ENCODE results near the gene IGFBP2.

Gene IGFBP2

DNA sequence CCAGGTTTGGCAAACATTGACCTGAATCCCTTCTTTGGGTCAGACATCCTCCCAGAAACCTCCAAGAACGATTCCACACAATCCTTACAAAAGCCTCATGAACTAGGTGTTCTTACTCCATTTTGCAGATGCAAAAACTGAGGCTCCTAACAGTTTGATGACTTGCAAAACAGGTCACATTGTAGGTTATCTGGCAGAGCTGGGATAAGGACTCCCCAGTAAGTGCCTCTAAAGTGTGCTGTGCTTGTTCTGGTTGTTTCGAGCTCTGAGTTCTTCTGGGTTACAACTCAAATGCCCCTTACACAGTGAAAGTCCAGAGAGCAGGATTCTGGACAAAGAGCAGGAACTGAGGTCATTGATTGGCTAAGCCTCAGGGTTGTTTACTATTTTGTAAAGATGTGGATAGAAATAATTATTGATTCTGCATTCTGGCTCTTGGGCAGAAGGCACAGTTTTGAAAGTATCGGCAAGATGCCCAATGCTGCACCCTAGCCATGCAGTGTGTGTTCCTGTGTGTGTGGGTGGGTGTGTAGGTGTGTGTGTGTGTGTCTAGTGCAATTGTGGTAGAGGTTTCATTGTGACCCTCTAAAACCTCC, 17.0 kb upstream of the IGFBP2 start:
- DNase-seq, result no peak

DNA sequence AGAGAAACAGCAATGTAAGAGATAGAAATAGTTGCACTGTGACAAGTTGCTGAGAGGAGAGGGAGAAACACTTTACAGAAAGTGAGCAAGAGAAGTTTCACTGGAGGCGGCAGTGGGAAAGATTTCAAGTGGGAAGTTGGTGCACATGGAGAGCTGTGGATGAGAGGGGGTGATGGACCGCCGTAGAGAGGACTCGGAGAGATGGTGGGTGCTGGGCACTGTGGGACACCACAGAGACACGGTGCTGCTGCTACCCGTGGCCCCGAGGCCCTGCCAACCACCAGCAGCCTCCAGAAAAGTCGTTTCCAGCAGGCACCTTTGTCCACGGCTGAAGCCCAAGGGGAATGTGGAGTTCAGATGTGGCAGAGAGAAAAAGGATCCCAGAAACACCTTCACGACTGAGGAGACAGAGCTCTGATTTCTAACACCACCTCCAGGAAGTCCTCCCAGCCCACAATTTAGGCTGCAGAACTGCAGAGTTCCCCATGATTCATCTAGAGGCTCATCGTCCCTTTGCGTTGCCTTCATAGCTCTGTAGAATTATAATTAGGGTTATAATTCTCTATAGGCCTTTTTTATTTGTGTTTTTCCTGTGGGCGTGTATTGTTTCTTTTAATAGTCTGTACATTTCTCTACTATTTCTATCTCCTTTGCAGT, 15.9 kb upstream of the IGFBP2 start:
- no peak for DNase-seq

DNA sequence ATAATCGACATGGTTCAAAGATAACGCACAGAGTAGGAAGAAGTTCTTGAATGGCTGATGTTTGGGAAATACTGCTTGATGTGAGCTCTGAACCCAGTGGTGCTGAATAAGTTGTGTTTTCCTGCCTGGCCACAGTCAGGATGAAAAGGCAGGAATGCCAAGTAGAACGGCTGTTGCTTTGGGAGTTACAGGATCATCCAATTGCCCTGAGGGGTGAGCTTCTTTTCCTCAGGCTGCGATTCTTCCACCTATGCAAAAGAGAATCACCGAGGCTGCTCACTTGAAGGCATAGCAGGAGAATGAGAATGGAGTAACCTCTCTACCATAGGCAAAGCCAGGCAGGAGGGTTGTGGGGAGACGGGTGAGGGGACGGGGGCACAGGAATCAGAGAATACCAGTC, 14.4 kb upstream of the IGFBP2 start:
- DNase-seq, result no peak

DNA sequence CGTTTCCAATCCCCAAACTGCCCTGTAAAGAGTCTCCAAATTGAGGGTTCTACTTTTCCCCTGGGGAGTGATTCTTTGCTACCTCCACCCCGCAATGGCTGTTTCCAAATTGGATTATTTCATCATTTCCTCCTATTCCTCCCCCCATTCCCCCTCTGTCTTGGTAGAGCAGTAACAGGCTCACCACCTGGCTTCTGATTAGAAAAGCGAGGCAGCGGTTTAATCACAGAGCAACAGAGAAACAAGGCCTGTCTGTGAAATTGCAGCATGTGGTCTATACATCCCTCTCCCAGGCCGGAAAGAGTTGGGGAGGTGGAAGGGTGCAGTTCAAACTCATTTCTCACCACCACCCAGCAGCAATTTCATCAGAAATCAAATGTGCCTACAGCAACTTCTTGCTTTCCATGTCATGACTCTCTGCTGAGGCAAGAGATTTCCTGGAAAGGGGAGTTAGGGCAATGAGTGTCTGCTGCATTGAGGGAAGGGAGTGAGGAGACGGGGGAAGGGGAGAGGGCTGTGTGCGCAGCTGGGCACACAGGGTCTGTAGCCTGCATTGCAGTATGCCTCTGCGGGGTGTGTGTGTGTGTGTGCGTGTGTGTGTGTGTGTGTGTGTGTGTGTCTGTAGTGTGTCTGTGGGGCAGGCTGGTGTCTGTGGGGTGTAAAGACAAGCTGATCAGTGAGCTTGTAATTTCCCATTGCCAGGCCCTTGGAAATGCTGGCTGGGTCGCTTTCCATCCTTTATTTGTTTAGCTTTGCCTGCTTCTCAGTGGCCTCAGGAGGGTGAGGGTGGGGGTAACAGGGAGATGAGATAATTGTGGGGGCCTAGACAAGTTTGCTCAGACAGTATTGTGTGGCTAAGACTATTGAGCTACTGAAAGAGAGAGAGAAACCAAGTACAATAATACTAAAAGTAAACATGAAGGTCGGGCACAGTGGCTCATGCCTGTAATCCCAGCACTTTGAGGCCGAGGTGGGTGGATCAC, 13.5 kb upstream of the IGFBP2 start:
- DNase-seq, result peak; percentile 80

DNA sequence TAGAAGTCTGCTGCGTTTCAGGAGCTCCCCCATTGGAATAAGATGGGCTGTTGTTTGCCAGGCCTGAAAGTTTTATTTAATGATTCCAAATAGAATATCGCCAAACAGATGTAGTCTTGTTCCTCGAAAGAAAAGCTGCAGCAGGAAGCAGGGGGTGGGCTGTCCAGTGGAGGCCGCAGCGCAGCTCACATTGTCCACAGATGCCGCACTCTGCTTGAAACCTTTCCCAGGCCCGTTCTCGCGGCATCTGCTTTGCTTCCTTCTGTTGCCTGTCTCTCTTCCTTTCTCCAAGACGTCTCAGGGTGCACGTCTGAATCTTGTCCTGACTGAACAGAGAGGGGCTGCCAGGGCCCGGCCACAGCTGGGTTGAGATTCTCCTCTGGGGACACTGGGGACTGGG, 12.4 kb upstream of the IGFBP2 start:
- DNase-seq, result no peak

DNA sequence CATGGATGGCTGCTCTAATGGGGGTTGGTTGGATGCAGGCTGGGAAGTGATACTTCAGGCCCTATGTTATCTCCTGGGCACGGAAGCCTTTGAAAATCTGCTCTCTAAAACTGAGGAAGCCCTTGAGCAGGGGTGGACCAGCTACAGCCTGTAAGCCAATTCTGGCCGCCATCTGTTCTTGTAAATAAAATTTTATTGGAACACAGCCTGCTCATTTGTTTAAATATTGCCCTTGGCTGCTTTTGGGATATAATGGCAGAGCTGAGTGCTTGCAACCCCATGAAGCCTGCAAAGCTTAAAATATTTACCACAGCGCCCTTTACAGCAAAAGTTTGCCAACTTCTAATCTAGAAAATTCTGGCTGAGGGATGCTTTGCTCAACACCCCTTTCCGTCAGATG, 11.9 kb upstream of the IGFBP2 start:
- no peak for DNase-seq

DNA sequence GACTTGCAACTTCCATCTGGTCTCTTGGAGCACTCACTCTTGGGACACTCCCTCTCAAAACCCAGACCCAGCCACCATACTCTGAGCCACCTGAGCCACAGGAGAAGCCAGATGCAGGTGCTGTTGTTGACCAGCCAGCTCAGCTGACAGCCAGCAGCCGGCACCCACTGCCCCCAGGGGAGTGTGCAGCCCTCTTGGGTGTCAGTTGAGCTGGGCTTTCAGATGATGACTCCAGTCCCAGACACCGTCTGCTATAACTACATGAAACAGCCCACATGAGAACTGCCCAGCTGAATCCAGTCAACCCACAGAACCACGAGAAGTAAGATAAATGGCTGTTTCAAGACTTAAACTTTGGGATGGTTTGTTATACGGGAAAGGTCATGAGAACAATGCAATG, 10.7 kb upstream of the IGFBP2 start:
- no peak for DNase-seq

DNA sequence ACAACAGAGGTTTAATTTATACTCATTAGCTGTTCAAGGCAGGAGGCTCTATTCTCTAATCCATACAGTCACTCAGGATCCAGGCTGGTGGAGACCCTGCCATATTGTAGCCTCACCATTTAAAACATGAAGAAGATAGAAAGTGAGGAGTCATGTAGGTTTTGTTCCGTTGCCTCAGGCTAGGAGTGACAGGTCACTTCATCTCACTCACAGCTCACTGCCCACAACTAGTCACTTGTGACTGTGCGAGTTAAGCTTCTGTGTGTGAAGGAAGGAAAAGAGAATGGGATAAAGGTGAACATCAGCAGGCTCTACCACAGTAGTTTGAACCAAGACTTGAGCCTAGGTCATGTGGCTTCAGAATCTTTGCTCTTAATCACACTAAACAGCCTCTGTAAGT, 9.0 kb upstream of the IGFBP2 start:
- DNase-seq, result no peak

DNA sequence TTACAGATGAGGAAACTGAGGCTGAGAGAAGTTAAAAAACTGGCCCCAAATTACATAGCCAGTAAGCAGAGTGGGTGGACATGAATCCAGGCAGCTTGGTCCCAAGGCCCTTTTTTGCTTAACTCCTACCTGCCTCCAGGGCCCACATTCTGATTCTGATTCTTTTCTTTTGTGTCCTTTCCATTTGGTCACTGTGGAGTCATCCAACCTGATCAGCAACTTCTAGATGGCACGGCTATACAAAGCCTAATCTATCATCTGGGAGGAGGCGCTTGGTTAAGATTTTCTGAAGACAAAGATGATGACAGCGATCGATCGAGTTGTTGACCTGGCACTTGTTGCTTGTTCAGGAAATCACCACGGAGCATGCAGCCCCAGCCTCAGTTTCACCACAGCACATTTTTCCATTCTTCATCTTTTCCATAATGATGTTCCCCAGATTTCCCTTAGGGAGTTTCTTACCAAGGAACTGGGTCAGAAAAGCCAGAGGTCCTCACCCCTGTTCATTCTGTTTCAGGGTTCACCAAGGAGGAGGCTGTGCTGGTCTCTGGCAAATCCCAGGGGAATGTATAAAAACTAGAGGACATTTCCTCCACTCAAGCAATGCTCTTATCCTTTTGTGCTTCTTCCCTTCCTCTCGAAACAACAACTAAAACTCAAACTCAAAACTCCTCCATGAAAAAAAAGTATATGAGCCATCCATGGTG, 6.9 kb upstream of the IGFBP2 start:
- DNase-seq, result no peak

DNA sequence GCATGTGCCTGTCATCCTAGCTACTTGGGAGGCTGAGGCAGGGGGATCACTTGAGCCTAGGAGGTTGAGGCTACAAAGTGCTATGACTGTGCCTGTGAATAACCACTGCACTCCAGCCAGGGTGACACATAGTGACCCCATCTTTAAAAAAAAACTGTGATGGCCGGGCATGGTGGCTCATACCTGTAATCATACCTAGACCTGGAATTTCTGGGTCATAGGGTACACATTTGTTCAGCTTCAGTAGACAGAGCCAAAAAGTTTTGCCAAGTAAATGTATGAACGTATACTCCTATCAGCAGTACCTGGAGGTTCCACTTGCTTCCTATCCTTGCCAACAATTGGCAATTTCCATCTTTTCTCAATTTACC, 6.4 kb upstream of the IGFBP2 start:
- no peak for DNase-seq

DNA sequence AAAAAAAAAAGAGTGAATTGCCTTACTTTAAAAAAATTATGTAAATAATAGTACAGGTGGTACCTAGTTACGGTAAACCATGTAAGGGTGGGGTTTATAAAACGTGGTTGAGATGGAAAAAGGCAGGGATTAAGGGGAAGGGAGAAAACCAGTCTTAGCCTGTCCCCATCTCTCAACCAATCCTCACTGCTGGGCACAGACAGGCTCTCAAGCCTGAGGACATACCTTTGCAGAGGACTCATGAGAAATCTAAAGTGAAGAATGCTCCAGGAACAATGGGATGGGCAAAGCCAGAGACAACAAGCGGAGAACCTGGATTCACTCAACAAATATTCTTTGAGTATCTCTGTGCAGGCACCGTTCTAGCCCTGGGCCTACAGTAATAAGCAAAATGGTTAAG, 3.4 kb upstream of the IGFBP2 start:
- no peak for DNase-seq

DNA sequence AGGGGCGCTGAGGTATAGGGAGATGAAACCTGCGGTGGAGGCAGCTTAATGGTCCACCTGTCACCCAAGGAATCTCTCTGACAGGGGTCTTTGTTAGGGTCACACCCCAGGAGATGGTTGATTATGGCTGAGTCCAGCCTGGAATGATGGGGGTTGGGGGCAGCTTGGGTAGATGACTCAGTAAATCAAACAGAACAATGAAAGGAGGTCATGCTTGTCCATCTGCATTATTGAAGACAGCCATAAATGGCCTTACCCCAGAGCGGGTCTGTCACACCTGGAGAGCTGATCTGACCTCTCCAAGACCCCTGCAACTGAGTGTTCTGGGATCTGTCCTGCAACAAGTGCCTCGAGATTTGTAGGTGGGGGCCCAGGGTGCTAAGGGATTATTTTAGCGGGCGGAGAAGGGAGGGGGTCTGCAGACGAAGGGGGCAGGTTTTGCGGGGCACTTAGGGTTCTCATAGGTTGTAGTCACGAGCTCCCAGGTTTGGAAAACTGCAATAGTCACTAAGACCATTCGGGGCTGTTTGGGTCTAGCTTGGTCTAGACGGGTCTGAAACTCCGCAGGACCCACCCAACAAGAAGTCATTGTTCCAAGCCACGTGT, 771 bp upstream of the IGFBP2 start:
- DNase-seq, result no peak

DNA sequence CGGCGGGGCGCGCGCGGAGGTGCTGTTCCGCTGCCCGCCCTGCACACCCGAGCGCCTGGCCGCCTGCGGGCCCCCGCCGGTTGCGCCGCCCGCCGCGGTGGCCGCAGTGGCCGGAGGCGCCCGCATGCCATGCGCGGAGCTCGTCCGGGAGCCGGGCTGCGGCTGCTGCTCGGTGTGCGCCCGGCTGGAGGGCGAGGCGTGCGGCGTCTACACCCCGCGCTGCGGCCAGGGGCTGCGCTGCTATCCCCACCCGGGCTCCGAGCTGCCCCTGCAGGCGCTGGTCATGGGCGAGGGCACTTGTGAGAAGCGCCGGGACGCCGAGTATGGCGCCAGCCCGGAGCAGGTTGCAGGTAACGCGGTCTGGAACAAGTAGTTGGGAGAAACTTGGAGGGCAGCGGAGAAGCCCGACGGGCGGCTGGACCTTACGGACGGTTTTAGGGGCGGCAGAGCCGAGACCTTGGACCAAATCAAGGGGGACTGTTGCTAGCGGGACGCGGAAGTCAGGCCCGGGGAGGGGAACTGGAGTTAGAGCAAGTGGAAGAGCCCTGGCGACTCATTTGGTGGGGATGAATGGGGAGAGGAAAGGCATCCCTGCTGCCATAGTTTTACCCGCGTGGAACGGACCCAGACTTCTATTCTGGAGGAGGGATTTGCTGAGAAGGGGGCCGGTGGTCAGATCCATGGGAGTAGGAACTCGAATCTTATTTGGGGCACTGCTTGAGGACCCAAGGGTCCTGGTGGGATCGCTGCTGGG, 573 bp downstream of the IGFBP2 start:
- DNase-seq, result no peak

DNA sequence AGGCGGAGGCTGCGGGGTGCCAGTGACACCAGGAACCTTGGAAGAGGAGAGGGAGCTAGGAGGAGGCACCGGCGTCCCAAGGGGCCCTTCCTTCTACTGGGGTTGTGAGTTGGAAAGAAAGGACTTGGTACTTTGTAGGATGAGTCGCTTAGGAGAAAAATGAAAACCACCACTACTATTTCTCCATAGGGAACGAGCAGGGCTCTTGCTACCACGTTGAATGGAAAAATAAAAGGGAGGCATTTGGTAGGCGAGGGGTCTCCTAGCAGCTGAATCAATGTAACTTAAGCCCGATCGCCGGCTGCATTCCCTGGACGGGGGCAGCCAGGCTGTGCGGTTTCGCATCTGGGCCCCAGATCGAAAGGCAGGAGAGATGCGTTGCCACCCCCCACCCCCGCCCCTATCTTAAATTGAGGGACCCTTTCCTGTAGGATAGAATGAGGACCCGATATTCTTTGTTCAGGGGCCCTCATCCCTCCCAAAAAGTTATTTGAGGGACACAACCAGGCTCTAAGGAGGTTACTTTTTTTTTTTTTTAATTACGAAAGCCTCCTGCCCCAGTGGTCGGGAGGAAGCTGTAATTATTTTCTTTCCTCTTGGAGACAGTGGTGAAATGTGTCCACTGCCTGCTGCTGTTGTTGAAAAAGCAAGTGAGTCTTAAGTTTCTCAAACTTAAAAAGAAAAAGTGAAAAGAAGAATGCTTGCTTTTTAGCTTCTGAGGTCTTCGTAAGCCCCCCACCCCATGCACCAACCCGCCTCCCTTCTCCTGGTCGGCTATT, 1.3 kb downstream of the IGFBP2 start:
- DNase-seq, result no peak

DNA sequence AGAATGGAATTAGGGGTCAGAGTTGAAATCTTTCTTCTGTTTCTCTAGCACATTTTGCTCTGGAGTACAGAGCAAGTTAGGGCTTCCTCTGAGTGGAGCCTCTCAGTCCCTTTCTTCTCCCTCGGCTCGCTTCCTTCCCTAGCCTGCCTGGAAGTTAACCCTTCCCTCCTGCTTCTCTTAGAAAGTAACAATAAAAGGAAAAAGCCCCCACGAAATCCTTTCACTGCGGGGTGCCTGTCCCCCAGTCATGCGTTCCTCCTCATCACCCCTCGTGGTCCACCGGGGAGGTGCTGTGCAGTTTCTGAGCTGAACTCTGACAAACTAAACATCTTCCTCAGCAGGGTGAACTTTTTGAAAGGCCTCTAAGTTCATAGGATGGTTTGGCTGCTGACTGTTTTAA, 2.0 kb downstream of the IGFBP2 start:
- DNase-seq, result no peak

DNA sequence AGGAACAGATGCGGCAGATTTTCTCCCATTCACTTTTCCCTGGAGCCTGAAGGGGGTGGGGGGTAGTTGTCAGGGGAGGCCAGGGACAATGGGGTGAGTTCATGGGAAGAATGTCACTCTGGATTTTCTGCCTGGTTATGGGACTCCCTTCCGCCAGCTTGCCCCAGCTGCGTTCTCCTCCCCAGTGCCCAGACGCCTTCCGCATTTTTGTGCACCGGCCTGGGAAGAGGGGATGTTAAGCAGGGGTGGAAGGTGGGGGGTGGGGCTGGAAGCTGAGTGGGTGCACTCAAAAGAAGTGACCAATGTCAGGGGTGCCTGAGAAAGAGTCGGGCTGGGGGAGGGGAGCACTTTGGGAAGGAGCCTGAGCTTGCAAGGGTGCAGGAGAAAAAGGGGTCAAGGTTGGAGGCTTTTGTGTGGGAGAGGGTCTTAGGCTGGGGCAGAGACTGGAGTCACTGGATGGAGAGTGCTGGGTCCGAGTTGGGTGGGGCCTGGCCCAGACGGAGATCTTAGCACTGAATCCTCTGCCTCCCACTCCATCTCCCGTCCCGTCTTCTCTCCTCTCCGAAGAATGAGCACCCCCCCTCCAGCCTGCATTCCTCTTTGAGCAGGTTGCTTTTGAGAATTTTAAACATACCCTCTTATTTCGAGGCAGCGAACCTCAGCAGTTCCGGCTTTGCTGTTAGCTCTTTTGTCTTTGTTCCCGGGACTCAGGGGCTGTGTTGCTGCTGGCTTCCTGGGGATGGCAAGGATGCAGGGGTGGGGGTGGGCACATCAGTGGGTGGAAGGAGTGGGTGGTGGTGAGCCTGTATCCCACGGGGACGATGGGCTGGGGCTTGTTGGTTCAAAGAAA, 2.7 kb downstream of the IGFBP2 start:
- DNase-seq, result no peak

DNA sequence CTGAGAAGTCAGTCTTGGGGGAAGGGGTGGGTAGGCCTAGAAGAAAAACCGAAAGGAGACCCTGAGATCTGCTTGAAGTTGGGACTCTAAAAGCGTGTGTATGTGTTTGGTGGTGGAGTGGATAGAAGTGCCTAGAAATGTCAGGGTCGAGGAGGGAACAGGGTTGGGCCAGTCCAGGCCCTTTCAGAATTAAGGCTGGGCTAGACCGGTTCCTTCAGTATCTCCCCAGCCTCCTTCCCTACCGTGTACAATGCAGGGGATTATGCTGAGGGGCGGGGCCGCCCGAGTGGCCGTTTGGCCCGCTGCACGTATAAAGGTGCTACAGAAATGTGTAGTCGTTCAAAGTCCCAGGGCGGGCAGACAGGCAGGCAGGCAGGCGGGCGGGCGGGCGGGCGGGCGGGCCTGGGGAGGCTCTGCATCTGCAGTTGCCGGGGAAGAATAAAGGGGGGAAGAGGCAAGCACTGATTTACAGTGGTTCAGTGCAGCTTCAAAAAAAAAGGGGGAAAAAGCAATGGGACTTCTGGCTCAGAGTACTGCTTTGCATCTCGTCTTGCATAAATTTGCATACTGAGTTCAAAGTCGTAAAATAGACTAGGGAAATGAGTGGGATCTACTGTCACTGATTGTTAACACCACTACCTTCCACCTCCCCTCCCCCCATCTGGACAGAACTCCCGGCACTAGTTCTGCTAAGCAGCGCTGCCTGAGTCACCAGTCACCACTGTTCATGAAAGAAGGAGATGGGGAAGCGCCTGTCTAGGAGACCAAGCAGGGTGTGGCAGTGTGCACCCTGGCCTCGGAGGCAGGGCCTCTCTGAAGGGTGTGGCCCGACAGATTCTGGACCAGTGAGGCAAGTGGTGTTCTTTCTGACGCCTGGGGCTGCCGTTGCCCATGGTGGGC, 3.6 kb downstream of the IGFBP2 start:
- DNase-seq, result no peak

DNA sequence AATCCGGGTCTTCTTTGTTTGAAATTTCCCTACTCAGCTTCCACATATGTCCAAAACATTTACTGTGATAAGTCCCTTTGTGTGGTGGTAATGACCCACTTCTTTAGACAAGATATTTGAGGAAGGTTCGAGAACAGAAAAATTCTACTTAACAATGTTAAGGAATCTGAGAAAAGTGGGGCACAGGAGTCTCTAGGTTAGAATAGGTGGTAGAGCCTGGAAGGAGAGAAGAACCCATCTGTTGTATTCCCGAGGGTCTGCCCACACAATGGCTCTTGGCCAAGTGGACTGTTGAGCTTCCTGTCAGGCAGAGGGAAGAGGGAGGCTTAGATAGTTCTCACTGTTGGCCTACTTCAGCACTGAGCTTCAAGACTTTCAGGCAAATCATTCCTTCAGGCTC, 4.3 kb downstream of the IGFBP2 start:
- DNase-seq, result no peak

DNA sequence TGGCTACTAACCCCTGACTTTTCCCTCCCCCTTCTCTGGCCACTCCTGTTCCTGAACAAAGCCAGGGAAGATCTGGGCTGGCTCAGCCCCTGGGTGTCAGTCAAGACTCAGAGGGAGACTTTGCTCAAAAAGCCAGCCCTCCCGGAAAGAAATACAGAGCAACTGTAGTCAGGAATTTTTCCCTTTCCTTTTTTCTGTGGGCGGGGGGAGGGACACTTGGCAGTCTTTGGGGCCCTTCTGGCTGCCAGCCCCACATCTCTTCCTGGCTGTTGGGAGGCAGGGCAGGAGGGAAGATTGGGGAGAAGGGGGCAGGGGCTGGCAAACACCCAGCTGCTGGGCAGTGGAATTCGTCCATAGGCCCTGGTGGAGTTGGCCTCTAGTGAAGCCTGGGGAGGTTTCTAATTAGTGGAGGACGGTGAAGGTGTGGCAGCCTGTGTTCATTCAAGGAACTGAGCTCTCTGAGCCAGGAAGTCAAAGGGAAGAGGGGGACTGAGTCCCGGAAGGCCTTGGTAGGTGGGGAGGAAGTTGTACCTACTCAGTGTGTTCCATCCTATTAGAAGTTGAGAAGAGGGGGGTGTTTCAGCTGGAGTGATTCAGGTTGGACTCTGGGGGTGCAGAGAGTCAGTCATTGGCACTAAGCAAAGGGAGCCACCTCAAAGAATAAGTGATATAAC, 10.9 kb downstream of the IGFBP2 start:
- DNase-seq, result no peak

Measured in NCI-H1417 treated with DMSO at 0.1 percent for 48 hours (cell line).